GM23338 (cell line): ENCODE results near the gene DOCK3. TPM values are rescaled to one million over a fixed set of nuclear protein-coding genes. Genes with fewer than 3 reads are reported as not detected.

Experiments used
- ATAC-seq: fragments of 200-7000 bp; cut with Tn5 transposase; 3 replicates; pipeline ENCODE4 v1.9.1; 2020
- DNase-seq: peaks from one replicate; pipeline ENCODE4 v3.0.0-alpha.2; 2015; ENCODE audit warnings: low spot score
- H2AFZ ChIP-seq: fragments of 200-600 bp; sonication (generic); 2 replicates; pipeline ENCODE4 v1.8.0; 2016; ENCODE audit warnings: antibody characterized with exemption, mild to moderate bottlenecking, moderate library complexity
- H3F3A ChIP-seq: fragments of 200-600 bp; sonication (generic); replicated peaks from 2 replicates; pipeline ENCODE4 v1.8.0; 2017; ENCODE audit warnings: antibody characterized with exemption, mixed run types, low read depth
- H3K27ac ChIP-seq: fragments of 200-600 bp; sonication (generic); 2 replicates; pipeline ENCODE4 v1.6.1; 2016; ENCODE audit warnings: low read depth
- H3K27me3 ChIP-seq: fragments of 200-600 bp; sonication (generic); 2 replicates; pipeline ENCODE4 v1.8.0; 2016; ENCODE audit warnings: mild to moderate bottlenecking, mixed run types, moderate library complexity; ENCODE audit not compliant: insufficient read depth
- H3K36me3 ChIP-seq: fragments of 200-600 bp; sonication (generic); 2 replicates; pipeline ENCODE4 v1.8.0; 2016; ENCODE audit warnings: mild to moderate bottlenecking; ENCODE audit not compliant: insufficient read depth
- H3K4me1 ChIP-seq: fragments of 200-600 bp; sonication (generic); 2 replicates; pipeline ENCODE4 v1.8.0; 2016; ENCODE audit warnings: mild to moderate bottlenecking, moderate library complexity; ENCODE audit not compliant: insufficient read depth
- H3K4me2 ChIP-seq: fragments of 200-600 bp; sonication (generic); 2 replicates; pipeline ENCODE4 v1.7.1; 2017; ENCODE audit warnings: mixed run types
- H3K4me3 ChIP-seq: fragments of 200-600 bp; sonication (generic); 2 replicates; pipeline ENCODE4 v1.6.1; 2016; ENCODE audit warnings: mixed run types
- H3K79me2 ChIP-seq: fragments of 200-600 bp; sonication (generic); replicated peaks from 2 replicates; pipeline ENCODE4 v1.8.0; 2017; ENCODE audit warnings: mild to moderate bottlenecking; ENCODE audit not compliant: insufficient read depth
- H3K9me2 ChIP-seq: fragments of 200-600 bp; sonication (generic); 2 replicates; pipeline ENCODE4 v1.8.0; 2017; ENCODE audit not compliant: insufficient read depth
- H4K20me1 ChIP-seq: fragments of 200-600 bp; sonication (generic); replicated peaks from 2 replicates; pipeline ENCODE4 v1.8.0; 2017; ENCODE audit warnings: mild to moderate bottlenecking; ENCODE audit not compliant: insufficient read depth
- H3K27ac Mint-ChIP-seq: 2 replicates; pipeline ENCODE4 v1.8.0; 2020; ENCODE audit warnings: inconsistent platforms, mild to moderate bottlenecking, moderate library complexity, mixed read lengths
- H3K27me3 Mint-ChIP-seq: 3 replicates; pipeline ENCODE4 v1.8.0; 2022; ENCODE audit warnings: low read depth, mild to moderate bottlenecking, moderate library complexity, mixed read lengths, inconsistent platforms; ENCODE audit not compliant: insufficient read depth, poor library complexity
- H3K36me3 Mint-ChIP-seq: 3 replicates; pipeline ENCODE4 v1.8.0; 2021; ENCODE audit warnings: low read depth, mild to moderate bottlenecking, inconsistent platforms, moderate library complexity, mixed read lengths
- H3K4me1 Mint-ChIP-seq: 3 replicates; pipeline ENCODE4 v1.8.0; 2020; ENCODE audit warnings: mild to moderate bottlenecking, inconsistent platforms, mixed read lengths
- H3K4me3 Mint-ChIP-seq: 3 replicates; pipeline ENCODE4 v1.8.0; 2021; ENCODE audit warnings: moderate library complexity, mild to moderate bottlenecking, inconsistent platforms, mixed read lengths
- H3K9me3 Mint-ChIP-seq: 3 replicates; pipeline ENCODE4 v1.8.0; 2020; ENCODE audit warnings: moderate library complexity, mild to moderate bottlenecking, inconsistent platforms, mixed read lengths
- CREB1 ChIP-seq: fragments of 250-450 bp; sonication (Bioruptor Pico); IDR thresholded peaks from 2 replicates; pipeline ENCODE4 v1.5.0; 2020; ENCODE audit warnings: low read depth, mild to moderate bottlenecking, moderate library complexity
- CTCF ChIP-seq, 2 experiments: fragments of 200-600 bp in 1 of 2; sonication (generic) in 1 of 2; conservative IDR thresholded peaks; 2 replicates each; pipeline versions ENCODE4 v1.5.1 to v1.6.1; 2016 to 2017; ENCODE audit warnings: antibody characterized with exemption in 2 of 2, low read depth in 2 of 2, mild to moderate bottlenecking in 2 of 2, moderate library complexity in 1 of 2
- ETS1 ChIP-seq: IDR thresholded peaks from 2 replicates; pipeline ENCODE4 v1.6.1; 2016; ENCODE audit warnings: antibody characterized with exemption
- EZH2 ChIP-seq: fragments of 200-600 bp; sonication (generic); IDR thresholded peaks from one replicate; pipeline ENCODE4 v1.8.0; 2017; ENCODE audit warnings: antibody characterized with exemption, mild to moderate bottlenecking, low read depth; ENCODE audit not compliant: unreplicated experiment
- EZH2phosphoT487 ChIP-seq: fragments of 200-600 bp; sonication (generic); IDR thresholded peaks from one replicate; pipeline ENCODE4 v1.8.1; 2018; ENCODE audit warnings: antibody characterized with exemption; ENCODE audit not compliant: unreplicated experiment
- JUNB ChIP-seq: IDR thresholded peaks from one replicate; pipeline ENCODE4 v1.6.1; 2016; ENCODE audit warnings: antibody characterized with exemption; ENCODE audit not compliant: unreplicated experiment
- NANOG ChIP-seq: IDR thresholded peaks from 2 replicates; pipeline ENCODE4 v1.6.1; 2016; ENCODE audit warnings: antibody characterized with exemption, borderline replicate concordance
- POLR2AphosphoS5 ChIP-seq: IDR thresholded peaks from 2 replicates; pipeline ENCODE4 v1.6.1; 2016; ENCODE audit warnings: antibody characterized with exemption, low read depth
- STAT1 ChIP-seq: IDR thresholded peaks from one replicate; pipeline ENCODE4 v1.6.1; 2016; ENCODE audit warnings: antibody characterized with exemption; ENCODE audit not compliant: unreplicated experiment
- ZNF114 ChIP-seq: fragments of 250-450 bp; sonication (Bioruptor Pico); IDR thresholded peaks from 2 replicates; pipeline ENCODE4 v1.5.0; 2020; ENCODE audit warnings: mild to moderate bottlenecking, moderate library complexity
- ZNF331 ChIP-seq: fragments of 250-450 bp; sonication (Bioruptor Pico); IDR thresholded peaks from 2 replicates; pipeline ENCODE4 v1.5.0; 2020; ENCODE audit warnings: low read depth, mild to moderate bottlenecking, moderate library complexity
- ZNF462 ChIP-seq: fragments of 250-450 bp; sonication (Bioruptor Pico); IDR thresholded peaks from 2 replicates; pipeline ENCODE4 v1.5.0; 2020; ENCODE audit warnings: mild to moderate bottlenecking, moderate library complexity
- polyA plus RNA-seq: library from polyadenylated mRNA; unstranded; fragments of >200 nt; fragmentation: Nextera tagmentation; extraction: Ambion mirVana; gene quantifications from 2 replicates; pipeline ENCODE4 v1.2.1, GENCODE V29; 2016
- total RNA-seq: library from RNA; depleted of rRNA; stranded (reverse); fragments of >200 nt; shearing (Covaris generic); gene quantifications from 2 replicates; pipeline ENCODE4 v1.2.3, GENCODE V29; 2014
- TF ChIP-seq, protein P1 (sequence below): IDR thresholded peaks from one replicate; pipeline ENCODE4 v1.6.1; 2018; ENCODE audit warnings: antibody characterized with exemption; ENCODE audit not compliant: unreplicated experiment

DOCK3 gene
- total and polyA plus RNA-seq, 2 experiments from 2014 or later, result 2.4 to 5.6 TPM

- DNase-seq (no peak), ATAC-seq (no peak)
- Mint-ChIP-seq H3K27ac (no peak overlapping the region), H3K4me3 (no peak overlapping the region), H3K36me3 (no peaks in the 10 kb centered on the region), H3K9me3 (no peaks in the 10 kb centered on the region), H3K27me3 (no peaks in the 10 kb centered on the region), H3K4me1 (no peaks in the 10 kb centered on the region)
- no peak overlapping the region for H3K4me2 ChIP-seq
- H3K27me3 ChIP-seq, result no peaks in the 10 kb centered on the region
- no peak overlapping the region for H3K4me3 ChIP-seq
- H3K9me2 ChIP-seq, result no peaks in the 10 kb centered on the region
- H3K4me1 ChIP-seq, result no peaks in the 10 kb centered on the region
- no peak for TF ChIP-seq CTCF (conservative IDR thresholded peaks at IDR 0.05; ENCODE audit: low read depth in 2 of 2)
- no peak for TF ChIP-seq ZNF114 (CRISPR knock-in tag)
- TF ChIP-seq NANOG, result no peak
- TF ChIP-seq EZH2, result no peak
- TF ChIP-seq, protein P1, sequence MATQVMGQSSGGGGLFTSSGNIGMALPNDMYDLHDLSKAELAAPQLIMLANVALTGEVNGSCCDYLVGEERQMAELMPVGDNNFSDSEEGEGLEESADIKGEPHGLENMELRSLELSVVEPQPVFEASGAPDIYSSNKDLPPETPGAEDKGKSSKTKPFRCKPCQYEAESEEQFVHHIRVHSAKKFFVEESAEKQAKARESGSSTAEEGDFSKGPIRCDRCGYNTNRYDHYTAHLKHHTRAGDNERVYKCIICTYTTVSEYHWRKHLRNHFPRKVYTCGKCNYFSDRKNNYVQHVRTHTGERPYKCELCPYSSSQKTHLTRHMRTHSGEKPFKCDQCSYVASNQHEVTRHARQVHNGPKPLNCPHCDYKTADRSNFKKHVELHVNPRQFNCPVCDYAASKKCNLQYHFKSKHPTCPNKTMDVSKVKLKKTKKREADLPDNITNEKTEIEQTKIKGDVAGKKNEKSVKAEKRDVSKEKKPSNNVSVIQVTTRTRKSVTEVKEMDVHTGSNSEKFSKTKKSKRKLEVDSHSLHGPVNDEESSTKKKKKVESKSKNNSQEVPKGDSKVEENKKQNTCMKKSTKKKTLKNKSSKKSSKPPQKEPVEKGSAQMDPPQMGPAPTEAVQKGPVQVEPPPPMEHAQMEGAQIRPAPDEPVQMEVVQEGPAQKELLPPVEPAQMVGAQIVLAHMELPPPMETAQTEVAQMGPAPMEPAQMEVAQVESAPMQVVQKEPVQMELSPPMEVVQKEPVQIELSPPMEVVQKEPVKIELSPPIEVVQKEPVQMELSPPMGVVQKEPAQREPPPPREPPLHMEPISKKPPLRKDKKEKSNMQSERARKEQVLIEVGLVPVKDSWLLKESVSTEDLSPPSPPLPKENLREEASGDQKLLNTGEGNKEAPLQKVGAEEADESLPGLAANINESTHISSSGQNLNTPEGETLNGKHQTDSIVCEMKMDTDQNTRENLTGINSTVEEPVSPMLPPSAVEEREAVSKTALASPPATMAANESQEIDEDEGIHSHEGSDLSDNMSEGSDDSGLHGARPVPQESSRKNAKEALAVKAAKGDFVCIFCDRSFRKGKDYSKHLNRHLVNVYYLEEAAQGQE, result no peak
- no peak for TF ChIP-seq STAT1
- TF ChIP-seq ZNF462 (CRISPR knock-in tag), result no peak
- TF ChIP-seq ETS1, result no peak
- TF ChIP-seq CREB1 (CRISPR knock-in tag), result no peak
- TF ChIP-seq EZH2phosphoT487, result no peak
- TF ChIP-seq POLR2AphosphoS5, result no peak
- no peak for TF ChIP-seq JUNB
- TF ChIP-seq ZNF331 (CRISPR knock-in tag), result no peak
- no peaks in the 10 kb centered on the region for H3F3A ChIP-seq
- no peaks in the 10 kb centered on the region for H3K79me2 ChIP-seq
- H4K20me1 ChIP-seq, result no peaks in the 10 kb centered on the region
- H3K36me3 ChIP-seq, result no peaks in the 10 kb centered on the region
- no peak overlapping the region for H2AFZ ChIP-seq
- no peak overlapping the region for H3K27ac ChIP-seq
These were observed 400.6 kb downstream of the DOCK3 start for GRCh38 chr3:51075221-51075775.
